Right kidney (tissue), 1 donor: Measurements from ENCODE around the gene IFNA4.

ENCODE experiments used
- DNase-seq: peaks from one replicate; pipeline ENCODE4 v3.0.0-alpha.2; 2016

The IFNA4 gene

GRCh38 chr9:21165516-21165915, 21.9 kb downstream of the IFNA4 start:
- DNase-seq = no peak

GRCh38 chr9:21160178-21160577, 27.2 kb downstream of the IFNA4 start:
- DNase-seq = no peak

GRCh38 chr9:21155501-21155900, 31.9 kb downstream of the IFNA4 start:
- DNase-seq = no peak

- DNase-seq = no peak
Observed at GRCh38 chr9:21154018-21154608, 33.3 kb downstream of the IFNA4 start.

DNA sequence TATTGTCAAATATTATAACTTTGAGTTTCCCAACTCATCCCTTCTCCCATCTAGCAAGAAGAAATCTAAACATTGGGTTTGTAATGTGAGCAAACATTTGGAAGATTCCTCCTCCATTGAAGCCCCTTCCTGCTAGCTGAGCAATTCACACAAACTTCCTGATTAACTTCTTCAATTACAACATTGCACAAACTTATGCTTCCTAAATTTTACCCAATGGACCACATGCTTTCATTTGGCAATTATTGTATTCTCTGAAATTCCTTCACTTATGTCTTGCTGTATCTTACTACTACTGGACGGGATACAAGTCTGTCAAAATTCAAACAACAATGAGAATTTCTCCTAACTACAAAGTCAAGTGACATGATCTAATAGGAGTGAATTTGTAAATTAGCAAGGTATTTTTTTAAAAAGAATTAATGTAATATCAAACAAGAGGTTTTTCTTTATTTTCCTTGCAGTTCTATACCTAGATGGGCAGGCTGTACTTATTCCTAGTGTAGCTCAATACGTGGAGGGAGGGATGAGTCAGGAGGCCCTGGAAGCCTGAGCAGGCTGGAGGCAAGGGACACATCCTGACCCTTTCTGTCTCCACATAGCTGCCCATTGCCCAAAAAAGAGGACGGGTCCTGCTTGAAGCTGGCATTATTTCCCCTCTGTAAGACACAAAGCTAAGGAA, 33.9 kb downstream of the IFNA4 start:
- DNase-seq = no peak

DNA sequence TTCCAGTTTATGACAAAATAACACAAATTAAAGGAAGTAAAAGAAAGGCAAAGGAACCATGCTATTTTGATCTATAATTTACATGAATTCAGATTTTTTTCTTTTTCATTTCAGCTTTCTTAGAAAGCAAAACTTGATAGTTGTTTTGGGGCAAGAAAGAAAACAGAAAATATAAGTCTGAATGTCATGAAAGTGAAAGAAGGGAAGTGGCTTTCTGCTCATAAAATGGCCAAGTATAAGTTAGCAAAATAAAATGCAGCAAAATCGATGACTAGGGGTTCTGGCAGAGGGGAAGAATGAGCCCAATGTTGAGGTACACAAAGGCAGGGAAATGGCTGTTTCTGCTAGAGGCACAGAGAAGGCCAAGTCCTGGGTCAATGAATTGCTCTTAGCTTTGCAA, 42.8 kb downstream of the IFNA4 start:
- DNase-seq = no peak

GRCh38 chr9:21141427-21141882, 45.9 kb downstream of the IFNA4 start, which contains the start of gene IFNW1:
Gene IFNW1 (minus strand): TSS chr9:21141832. CDS start chr9:21141570, 262 bp downstream.
- DNase-seq = no peak

DNA sequence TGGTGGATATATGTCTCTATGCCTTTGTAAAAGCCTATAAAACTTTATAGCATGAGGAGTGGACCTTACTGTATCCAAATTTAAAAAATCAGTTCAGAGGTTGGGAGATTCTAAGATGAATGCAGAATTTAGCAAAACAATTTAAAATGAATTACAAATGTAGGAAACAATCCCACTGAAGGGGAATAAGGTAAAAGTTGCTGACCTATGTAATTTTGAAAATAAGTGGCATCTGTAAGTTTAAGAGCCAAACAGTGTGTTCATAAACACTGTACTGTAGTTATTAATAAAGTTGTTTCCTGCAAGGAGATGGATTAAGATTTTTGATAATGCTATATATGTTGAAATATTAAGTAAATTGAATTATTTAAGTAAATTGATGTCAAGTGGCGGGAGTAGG, 50.4 kb downstream of the IFNA4 start:
- DNase-seq = no peak
